GM18868 (cell line): ENCODE data around the gene PHOSPHO1.
"Not testable (repeated sequence)": the region's sequence is repeated elsewhere in the genome, so short reads cannot be mapped to it uniquely, and the experiment has no call there.

Experiments used
- ATAC-seq: cut with Tn5 transposase; IDR thresholded peaks from one replicate; pipeline ENCODE4 v1.9.1; 2021; ENCODE audit warnings: mild to moderate bottlenecking, moderate library complexity; ENCODE audit not compliant: unreplicated experiment

PHOSPHO1 gene

DNA sequence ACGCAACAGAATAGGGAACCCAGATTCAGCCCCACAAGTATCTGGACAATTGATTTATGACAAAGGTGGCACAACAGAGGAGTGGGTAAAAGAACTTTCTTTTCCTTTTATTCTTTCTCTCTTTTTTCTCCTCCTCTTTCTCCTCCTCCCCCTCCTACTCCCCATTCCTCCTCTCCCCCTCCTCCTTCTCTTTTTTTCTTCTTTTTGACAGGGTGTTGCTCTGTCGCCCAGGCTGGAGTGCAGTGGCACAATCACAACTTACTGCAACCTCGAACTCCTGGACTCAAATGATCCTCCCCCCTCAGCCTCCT is 36.3 kb downstream of the PHOSPHO1 start:
- ATAC-seq, result no peak

DNA sequence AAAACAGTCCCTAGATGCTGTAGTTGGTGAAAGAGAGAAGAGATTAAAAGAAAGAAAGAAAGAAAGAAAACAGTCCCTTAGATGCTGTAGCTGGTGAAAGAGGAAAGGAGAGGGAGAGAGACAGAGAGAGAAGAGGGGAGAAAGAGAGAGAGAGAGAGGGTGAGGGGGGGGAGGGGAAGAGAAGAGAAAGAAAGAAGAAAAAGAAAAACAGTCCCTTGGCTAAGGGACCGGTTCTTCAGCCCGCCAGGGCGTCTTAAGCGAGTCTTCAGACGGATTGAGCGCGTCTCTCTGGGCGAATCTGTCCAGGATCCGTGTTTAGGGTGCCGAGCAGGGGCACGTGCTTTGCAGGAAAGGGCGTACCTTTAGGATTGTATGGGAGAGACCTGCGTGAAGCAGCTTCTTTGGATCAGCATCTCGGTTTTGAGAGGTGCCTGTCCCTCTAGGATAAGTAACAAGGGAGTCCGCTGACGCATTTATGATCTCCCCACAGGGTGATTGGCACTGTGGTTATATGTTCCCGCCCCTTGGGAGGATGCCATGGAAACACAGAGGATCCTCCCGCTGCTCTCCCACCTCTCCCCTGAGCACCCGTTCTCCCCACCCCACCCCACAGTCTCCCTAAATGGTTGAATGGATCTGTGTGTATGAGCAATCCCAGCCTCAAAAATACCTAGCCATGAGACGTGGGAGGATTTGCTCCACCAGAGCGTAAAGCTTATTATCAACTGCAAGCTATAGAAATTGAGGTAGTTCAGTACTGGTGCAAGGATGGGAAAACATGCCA is 36.9 kb downstream of the PHOSPHO1 start:
- ATAC-seq, result peak; percentile 21

DNA sequence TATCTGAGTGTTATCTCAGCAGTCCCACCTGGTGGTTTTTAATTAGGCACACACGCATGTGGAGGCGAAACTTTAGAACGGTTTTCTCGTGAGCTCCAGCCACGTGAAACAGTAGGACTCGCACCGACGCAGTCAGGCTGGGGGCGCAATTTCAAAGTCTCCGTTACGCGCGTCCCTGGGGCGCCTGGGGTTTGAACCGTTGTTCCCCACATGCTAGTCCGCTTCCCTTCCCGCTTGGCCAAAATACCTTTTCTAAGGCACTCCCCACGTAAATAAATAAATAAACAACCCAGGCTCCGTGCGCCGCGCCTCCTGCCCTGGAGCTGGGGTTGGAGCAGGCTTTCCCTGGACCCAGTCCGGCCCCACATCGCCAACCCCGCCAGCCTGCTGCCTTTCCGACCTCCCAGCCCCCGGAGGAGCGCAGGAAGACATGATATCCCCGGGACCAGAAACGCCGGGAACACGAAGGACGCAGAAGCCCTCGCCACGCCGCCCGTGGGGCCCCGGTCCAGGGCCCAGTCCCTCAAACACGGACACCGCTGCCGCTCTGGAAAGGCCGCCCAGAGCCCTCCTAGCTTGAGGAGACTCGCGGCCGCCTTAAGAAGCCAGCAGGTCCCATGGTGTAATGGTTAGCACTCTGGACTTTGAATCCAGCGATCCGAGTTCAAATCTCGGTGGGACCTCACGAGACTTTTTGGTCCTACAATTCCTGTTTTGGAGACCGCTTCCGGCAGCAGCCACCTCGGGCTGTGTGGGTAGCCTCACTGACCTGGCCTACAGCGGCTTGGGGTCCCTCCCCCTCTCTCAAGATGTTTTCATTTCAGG is 38.5 kb downstream of the PHOSPHO1 start:
- ATAC-seq, result peak; percentile 25

DNA sequence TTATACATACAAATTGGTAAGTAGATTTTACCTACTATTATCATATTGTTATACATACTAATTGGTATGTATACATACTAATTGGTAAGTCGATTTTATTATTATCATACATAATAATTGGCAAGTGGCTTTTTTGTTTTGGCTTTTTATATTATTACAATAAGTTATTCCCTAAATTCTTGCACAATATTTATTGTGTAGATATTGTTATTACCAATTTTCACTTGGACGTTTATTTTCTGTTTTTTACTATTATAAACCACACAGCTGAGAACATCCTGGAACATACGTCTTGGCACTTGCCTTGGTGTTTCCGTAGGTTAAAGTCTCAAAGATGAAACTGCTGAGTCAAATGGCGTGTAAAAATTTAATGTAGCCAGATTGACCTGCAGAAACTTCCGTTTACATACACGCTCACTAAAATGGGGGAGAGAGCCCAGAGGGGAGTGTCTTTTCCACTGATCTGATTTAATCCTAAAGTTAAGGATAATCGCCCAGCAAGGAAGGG is 39.1 kb downstream of the PHOSPHO1 start:
- ATAC-seq, result peak; percentile 5

DNA sequence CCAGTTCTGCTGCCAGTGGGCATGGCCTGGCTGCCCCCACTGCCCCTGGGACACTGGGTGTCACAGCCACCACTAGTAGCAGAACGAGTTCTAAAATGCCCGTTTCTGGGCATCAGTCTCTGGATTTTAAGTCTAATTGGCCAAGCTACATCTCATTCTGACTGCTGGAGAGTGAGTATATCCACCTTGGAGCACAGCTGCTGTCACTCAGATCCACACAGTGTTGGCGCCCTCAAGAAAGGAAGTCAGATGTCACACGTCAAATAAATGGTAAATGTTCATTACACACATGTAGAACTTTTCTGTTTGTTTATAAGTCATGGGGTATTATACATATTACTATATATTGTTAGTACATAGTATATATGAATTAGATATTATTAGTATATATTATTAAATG is 39.7 kb downstream of the PHOSPHO1 start:
- ATAC-seq, result no peak

DNA sequence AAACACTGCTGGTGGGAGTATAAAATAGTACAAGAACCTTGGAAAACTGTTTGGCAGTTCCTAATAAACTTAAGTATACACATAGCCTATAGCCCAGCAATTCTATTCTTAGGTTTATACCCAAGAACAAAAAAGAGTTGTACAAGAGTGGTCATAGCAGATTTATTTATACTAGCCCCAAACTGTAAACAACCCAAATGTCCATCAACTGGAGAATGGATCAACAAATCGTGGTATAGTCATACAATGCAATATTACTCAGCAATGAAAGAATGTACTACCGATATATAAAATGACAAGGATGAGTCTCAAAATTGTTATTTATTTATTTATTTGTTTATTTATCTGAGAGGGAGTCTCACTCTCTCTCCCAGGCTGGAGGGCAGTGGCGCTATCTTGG is 43.3 kb downstream of the PHOSPHO1 start:
- no peak for ATAC-seq

DNA sequence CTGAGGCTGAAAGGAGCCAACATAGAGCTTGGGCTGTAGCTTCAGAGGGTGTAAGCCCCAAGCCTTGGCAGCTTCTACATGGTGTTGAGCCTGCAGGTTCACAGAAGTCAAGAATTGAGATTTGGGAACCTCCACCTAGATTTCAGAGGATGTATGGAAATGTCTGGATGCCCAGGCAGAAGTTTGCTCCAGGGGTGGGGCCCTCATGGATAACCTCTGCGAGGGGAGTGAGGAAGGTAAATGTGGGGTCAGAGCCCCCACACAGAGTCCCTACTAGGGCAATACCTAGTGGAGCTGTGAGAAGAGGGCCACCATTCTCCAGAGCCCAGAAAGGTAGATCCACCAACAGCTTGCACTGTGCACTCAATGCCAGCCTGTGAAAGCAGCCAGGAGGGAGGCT is 45.2 kb downstream of the PHOSPHO1 start:
- ATAC-seq, result not testable (repeated sequence)

DNA sequence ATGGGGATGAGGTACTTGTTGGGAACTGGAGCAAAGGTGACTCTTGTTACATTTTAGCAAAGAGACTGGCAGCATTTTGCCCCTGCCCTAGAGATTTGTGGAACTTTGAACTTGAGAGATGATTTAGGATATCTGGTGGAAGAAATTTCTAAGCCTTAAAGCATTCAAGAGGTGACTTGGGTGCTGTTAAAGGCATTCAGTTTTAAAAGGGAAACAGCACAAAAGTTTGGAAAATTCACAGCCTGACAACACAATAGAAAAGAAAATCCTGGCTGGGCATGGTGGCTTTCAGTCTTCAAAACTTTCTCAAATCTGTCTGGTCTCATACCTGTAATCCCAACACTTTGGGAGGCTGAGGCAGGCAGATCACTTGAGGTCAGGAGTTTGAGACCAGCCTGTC is 46.1 kb downstream of the PHOSPHO1 start:
- ATAC-seq, result not testable (repeated sequence)

DNA sequence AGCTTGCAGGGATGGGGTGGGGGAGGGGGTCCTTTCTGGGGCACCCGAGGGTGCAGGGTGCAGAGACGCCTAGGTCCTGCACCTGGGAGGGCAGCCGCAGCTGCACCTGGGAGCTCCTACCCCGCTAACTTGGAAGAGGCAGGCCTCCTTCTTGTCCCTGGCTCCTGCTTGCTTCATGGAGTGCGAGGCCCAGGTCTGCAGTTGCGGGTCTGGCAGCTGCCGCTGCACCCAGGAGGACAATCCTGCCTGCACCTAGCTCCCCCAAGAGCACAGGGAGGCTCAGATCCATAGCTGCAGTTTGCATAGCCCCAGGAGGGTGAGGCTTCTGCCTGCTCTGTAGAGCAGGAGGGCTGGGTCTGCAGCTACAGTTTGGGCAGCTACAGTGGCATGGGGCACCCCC is 46.8 kb downstream of the PHOSPHO1 start:
- ATAC-seq, result no peak

DNA sequence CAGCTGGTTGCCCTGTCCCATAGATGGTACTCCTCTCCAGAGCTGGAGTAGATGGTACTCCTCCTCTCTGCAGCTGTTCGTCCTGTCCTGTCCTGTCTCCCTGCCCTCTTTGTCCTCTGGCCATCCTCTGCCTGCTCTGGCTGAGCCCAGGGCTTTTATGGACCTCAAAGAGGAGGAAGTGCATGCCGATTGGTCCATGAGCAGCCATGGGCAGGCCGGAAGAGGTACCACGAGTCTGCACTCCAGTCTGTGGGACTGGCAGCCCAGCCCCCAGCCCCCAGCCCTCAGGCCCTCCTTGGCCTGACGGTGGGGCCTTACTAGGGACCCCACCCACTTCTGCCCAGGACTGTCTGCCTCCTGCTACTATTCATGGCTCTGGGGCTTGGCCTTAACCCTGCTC is 47.2 kb downstream of the PHOSPHO1 start:
- no peak for ATAC-seq

DNA sequence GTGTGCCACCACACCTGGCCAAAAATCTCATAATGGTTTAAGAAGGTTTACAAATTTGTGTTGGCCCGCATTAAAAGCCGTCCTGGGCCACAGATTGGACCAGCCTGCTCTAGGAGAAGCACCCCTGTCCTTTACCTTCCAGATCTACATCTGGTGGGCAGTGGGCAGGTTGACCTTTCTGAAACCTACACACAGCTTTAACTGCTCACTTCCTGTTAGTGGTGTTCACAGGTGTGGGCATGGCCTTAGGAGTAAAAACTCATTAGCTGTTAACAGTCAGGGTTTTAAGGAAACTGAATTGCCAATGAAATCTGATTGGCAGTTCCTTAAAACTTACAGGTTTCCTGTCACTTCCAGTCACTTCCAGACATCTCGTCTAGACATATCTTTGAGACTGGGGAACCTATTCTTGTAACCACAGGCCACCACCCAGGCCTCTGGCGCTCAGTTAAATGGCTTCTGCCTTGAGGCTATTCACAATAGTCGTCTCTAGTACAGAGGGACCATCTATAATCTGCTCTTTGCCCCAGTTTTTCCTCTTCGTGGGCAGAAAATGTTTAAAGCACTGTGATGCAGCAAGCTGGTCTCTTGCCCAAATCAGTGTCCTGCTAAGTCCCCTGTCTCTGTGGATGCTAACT is 49.5 kb downstream of the PHOSPHO1 start:
- ATAC-seq, result no peak

DNA sequence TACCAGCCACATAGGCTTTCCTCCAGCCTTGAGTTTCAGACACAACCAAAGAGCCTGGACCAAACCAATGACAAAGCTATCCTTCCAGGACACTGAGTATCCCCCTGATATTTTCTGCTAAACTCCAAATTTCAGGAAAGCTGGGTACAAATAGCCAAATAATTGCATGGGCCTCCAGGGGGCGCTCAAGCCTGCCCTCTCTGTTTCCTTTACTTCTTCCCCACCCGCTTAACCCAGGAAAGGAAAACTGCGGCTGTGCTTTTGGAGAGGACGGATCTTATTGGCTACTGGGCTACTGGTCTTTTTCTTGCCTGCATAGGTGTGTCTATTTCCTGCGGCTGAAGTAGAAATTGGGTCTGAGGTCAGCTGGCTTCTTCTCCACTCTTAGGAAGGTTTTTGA is 50.3 kb downstream of the PHOSPHO1 start:
- no peak for ATAC-seq

DNA sequence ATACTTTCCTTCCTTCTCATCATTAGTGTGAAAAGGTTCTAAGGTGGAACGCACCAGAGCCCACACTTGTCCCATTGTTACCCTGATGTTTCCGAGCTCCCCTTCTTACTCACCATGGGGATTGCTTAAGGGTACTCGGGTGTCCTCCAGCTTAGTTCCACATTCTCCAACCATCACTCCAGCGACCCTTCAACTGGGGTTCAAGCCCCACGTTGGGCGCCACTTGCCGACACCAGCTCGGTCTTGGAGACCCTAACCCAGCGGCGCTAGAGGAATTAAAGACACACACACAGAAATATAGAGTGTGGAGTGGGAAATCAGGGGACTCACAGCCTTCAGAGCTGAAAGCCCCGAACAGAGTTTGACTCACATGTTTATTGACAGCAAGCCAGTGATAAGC is 54.6 kb downstream of the PHOSPHO1 start:
- ATAC-seq, result not testable (repeated sequence)
